ENCODE results near the gene MYH9.

Gene MYH9

DNA sequence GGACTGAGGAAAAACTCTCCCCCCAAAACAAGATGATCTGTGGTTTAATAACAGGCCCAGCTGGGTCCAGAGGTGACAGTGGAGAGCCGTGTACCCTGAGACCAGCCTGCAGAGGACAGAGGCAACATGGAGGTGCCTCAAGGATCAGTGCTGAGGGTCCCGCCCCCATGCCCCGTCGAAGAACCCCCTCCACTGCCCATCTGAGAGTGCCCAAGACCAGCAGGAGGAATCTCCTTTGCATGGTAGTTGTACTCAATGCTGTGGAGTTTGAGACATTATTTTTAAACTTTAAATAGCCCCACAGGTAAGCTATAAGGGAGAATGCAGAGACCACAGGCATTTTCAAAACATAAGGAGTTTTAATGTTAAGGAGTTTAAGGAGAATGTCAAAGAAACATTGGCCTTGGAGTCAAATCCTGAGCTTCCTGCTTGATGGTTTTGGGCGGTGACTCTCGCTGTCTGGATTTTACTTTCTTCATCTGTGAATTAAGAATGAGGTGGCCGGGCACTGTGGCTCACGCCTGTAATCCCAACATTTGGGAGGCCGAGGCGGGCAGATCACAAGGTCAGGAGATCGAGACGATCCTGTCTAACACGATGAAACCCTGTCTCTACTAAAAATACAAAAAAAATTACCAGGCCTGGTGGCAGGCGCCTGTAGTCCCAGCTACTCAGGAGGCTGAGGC is 128.0 kb downstream of the MYH9 start:
- no peaks in the 10 kb centered on the region for H3K27me3 ChIP-seq (ENCODE audit: insufficient read depth, poor library complexity, severe bottlenecking)
- H3K4me1 ChIP-seq (ENCODE audit: insufficient read depth, poor library complexity, severe bottlenecking), result no peaks in the 10 kb centered on the region
- H3K27ac ChIP-seq (ENCODE audit: poor library complexity, severe bottlenecking), result no peak overlapping the region
- TF ChIP-seq, protein P1, sequence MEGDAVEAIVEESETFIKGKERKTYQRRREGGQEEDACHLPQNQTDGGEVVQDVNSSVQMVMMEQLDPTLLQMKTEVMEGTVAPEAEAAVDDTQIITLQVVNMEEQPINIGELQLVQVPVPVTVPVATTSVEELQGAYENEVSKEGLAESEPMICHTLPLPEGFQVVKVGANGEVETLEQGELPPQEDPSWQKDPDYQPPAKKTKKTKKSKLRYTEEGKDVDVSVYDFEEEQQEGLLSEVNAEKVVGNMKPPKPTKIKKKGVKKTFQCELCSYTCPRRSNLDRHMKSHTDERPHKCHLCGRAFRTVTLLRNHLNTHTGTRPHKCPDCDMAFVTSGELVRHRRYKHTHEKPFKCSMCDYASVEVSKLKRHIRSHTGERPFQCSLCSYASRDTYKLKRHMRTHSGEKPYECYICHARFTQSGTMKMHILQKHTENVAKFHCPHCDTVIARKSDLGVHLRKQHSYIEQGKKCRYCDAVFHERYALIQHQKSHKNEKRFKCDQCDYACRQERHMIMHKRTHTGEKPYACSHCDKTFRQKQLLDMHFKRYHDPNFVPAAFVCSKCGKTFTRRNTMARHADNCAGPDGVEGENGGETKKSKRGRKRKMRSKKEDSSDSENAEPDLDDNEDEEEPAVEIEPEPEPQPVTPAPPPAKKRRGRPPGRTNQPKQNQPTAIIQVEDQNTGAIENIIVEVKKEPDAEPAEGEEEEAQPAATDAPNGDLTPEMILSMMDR (IDR thresholded peaks at IDR 0.05; ENCODE audit: poor library complexity, severe bottlenecking), result no peak
- ATAC-seq (ENCODE audit: low read depth), result no peak
- no peaks in the 10 kb centered on the region for H3K9me3 ChIP-seq (ENCODE audit: severe bottlenecking)
- no peaks in the 10 kb centered on the region for H3K36me3 ChIP-seq (ENCODE audit: low read depth)
- DNase-seq (ENCODE audit: low spot score), result no peak
- H3K4me3 ChIP-seq (ENCODE audit: severe bottlenecking), result no peak overlapping the region

DNA sequence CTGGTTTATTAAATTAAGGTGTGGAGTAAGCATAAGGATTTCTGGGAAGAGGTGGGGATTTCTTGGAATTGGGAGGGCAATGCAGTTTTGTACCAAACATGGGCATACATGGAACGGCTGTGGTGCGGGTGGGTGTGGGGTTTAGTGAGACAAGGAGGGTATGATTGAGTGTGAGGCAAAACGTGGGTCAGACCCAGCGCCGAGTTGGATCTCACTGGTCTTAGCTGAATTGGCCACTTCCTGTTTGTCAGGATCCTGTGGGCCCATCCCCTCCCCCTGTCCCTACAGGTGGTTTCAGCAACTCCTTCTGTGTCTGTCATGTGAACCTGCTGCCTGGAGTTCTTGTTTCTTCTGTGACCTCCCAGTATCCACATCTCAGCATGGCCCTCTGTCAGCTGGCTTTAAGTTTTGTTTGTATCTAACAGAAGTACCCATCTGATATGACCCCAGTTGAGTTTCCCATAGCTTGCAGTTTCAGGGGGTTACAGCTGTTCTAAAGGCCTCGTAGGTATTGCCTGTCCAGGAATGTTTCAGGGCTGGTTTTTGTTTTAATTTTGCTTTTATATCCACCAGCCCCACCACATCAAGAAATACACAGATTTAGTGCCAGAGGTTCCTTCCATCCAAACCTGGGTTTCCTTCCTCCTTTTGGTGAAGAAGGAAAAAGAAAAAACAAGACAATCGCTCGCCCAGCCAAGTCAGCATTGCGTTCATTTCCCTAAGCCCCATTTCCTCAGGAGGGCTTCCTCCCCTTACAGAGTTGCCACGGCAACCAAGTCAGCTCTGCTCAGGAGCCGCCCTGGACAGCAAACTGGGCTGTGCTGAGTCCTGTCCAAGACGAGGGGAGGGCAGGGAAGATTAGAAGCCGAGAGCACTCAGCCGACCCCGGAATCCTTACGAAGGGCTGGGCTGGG is 128.8 kb downstream of the MYH9 start:
- Histone ChIP-seq H3K4me1 (ENCODE audit: insufficient read depth, poor library complexity, severe bottlenecking) (no peaks in the 10 kb centered on the region), H3K9me3 (ENCODE audit: severe bottlenecking) (no peaks in the 10 kb centered on the region), H3K27me3 (ENCODE audit: insufficient read depth, poor library complexity, severe bottlenecking) (no peaks in the 10 kb centered on the region), H3K36me3 (ENCODE audit: low read depth) (no peaks in the 10 kb centered on the region), H3K4me3 (ENCODE audit: severe bottlenecking) (no peak overlapping the region), H3K27ac (ENCODE audit: poor library complexity, severe bottlenecking) (no peak overlapping the region)
- no peak for DNase-seq (ENCODE audit: low spot score)
- TF ChIP-seq, protein P1 (IDR thresholded peaks at IDR 0.05; ENCODE audit: poor library complexity, severe bottlenecking), result no peak
- no peak for ATAC-seq (ENCODE audit: low read depth)

DNA sequence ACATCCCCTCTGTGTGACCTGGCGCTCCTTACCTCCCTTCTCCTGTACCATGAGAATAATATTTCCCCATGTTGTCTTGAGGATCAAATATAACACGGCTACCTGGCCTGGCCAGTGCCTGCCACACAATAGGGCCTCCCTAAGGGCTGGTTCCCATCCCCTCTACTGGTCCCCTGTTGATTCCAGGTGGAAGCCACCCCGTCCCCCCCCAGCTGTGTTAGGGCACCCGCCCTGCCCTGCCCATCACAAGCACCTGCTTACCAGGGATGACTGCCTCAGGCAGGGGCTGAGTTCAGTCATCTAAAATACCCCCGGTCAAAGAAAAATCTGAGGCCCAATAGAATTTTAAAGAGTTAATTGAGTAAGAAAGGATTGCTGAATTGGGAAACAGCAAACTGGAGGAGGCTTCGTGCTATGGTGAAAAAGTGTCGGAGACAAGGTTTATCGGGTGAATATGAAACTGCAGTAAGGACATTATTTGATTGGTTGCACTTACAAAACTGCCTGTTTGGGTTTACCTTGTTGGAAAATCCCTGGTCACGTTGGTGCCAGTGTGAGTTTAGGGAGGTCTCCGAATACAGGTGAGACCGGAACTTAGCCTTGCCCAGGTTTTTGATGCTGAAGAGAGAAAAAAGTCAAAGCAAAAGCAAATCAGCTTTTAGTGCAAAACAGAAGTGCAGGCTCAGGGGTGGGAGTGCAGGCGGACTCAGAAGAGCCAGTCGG is 129.7 kb downstream of the MYH9 start:
- H3K36me3 ChIP-seq (ENCODE audit: low read depth), result no peaks in the 10 kb centered on the region
- ATAC-seq (ENCODE audit: low read depth) (no peak), DNase-seq (ENCODE audit: low spot score) (no peak)
- TF ChIP-seq, protein P1 (IDR thresholded peaks at IDR 0.05; ENCODE audit: poor library complexity, severe bottlenecking), result no peak
- no peak overlapping the region for H3K27ac ChIP-seq (ENCODE audit: poor library complexity, severe bottlenecking)
- H3K27me3 ChIP-seq (ENCODE audit: insufficient read depth, poor library complexity, severe bottlenecking), result no peaks in the 10 kb centered on the region
- H3K4me3 ChIP-seq (ENCODE audit: severe bottlenecking), result no peak overlapping the region
- H3K9me3 ChIP-seq (ENCODE audit: severe bottlenecking), result no peaks in the 10 kb centered on the region
- no peaks in the 10 kb centered on the region for H3K4me1 ChIP-seq (ENCODE audit: insufficient read depth, poor library complexity, severe bottlenecking)

DNA sequence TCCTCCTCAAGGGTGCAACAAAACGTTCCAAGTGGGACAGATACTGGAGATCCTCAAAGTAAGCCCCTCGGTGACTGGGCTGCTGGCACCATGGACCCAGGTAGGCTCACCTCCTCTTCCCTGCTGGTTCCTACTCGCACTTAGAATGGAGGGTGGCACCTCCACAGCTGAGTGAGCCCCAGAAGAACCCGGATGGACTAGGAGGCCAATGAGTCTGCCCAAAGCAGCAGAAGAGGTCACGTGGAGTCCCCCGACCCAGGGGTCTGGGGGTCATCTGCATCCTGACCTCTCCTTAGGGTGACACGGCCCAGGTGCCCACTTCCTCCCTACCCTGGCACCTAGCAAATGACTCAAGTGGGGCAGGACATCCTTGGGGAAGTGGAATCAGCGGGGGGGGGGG is 130.5 kb downstream of the MYH9 start:
- ATAC-seq (ENCODE audit: low read depth), result no peak
- TF ChIP-seq, protein P1 (IDR thresholded peaks at IDR 0.05; ENCODE audit: poor library complexity, severe bottlenecking), result no peak
- no peak overlapping the region for H3K4me3 ChIP-seq (ENCODE audit: severe bottlenecking)
- no peaks in the 10 kb centered on the region for H3K9me3 ChIP-seq (ENCODE audit: severe bottlenecking)
- no peaks in the 10 kb centered on the region for H3K36me3 ChIP-seq (ENCODE audit: low read depth)
- H3K27me3 ChIP-seq (ENCODE audit: insufficient read depth, poor library complexity, severe bottlenecking), result no peaks in the 10 kb centered on the region
- no peak overlapping the region for H3K27ac ChIP-seq (ENCODE audit: poor library complexity, severe bottlenecking)
- H3K4me1 ChIP-seq (ENCODE audit: insufficient read depth, poor library complexity, severe bottlenecking), result no peaks in the 10 kb centered on the region
- DNase-seq (ENCODE audit: low spot score), result no peak
